Measurements from ENCODE around the gene TIMM13. TPM values are rescaled to one million over a fixed set of nuclear protein-coding genes. Genes with fewer than 3 reads are reported as not detected.

TIMM13 gene
- total RNA-seq, 1 experiment from 2014 or later: 129 TPM

DNA sequence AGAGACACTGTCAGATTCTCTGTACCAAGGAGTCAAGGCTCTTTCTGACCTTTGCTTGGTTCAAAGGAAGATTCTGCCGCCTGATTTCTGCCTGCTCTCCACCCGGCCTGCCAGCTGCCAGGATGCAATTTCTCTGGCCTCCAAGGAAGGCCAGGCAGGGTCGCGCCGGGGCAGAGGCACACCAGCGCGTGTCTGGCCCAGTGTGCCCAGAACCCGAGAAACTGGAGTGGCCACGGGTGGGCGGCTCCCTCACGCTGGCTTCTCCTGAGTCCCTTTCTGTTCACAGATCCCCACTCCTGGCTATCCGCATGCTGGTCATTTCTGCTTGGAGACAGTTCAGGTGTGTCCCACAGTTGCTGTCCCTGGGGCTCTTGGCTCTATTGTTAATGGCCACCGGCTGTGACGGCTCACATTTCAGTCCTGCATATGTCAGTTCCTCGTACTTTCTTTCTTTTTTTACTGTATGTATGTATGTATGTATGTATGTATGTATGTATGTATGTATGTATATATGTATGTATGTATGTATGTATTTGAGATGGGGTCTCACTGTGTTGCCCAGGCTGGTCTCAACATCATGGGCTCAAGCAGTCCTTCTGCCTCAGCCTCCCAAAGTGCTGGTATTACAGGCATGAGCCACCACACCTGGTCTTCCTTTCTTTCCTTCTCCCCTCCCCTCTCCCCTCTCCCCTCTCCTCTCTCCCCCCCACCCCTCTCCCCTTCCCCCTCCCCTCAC, 50.4 kb downstream of the TIMM13 start:
- TF ChIP-seq EZH2phosphoT487 (IDR thresholded peaks at IDR 0.05; ENCODE audit: borderline replicate concordance, low read length): no peak
- TF ChIP-seq EZH2 (IDR thresholded peaks at IDR 0.05; ENCODE audit: low read length, unreplicated experiment): no peak
- TF ChIP-seq, protein P1, sequence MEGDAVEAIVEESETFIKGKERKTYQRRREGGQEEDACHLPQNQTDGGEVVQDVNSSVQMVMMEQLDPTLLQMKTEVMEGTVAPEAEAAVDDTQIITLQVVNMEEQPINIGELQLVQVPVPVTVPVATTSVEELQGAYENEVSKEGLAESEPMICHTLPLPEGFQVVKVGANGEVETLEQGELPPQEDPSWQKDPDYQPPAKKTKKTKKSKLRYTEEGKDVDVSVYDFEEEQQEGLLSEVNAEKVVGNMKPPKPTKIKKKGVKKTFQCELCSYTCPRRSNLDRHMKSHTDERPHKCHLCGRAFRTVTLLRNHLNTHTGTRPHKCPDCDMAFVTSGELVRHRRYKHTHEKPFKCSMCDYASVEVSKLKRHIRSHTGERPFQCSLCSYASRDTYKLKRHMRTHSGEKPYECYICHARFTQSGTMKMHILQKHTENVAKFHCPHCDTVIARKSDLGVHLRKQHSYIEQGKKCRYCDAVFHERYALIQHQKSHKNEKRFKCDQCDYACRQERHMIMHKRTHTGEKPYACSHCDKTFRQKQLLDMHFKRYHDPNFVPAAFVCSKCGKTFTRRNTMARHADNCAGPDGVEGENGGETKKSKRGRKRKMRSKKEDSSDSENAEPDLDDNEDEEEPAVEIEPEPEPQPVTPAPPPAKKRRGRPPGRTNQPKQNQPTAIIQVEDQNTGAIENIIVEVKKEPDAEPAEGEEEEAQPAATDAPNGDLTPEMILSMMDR (conservative IDR thresholded peaks at IDR 0.05; ENCODE audit: low read depth, low read length): no peak
- Histone ChIP-seq H3K9ac (ENCODE audit: low read length) (no peak overlapping the region), H3K9me3 (ENCODE audit: low read length) (no peaks in the 10 kb centered on the region), H3K4me2 (ENCODE audit: low read length) (no peak overlapping the region), H3K4me3 (ENCODE audit: low read length) (no peak overlapping the region), H4K20me1 (ENCODE audit: low read length) (no peaks in the 10 kb centered on the region), H3K4me1 (ENCODE audit: insufficient read depth, low read length) (no peaks in the 10 kb centered on the region), H3K79me2 (ENCODE audit: low read length) (no peaks in the 10 kb centered on the region), H3K27ac (ENCODE audit: low read length) (no peak overlapping the region), H3K27me3 (ENCODE audit: low read length) (no peaks in the 10 kb centered on the region), H3F3A (ENCODE audit: low read length, unreplicated experiment) (no peaks in the 10 kb centered on the region), H2AFZ (ENCODE audit: low read length) (no peak overlapping the region), H3K9me2 (replicated peaks; ENCODE audit: low read length) (no peaks in the 10 kb centered on the region), H3K36me3 (ENCODE audit: low read depth, low read length) (no peaks in the 10 kb centered on the region)
- CTCF ChIA-PET: no interaction called here
- DNase-seq (no peak), ATAC-seq (no peak)
- no TSS peak for BruUV-seq (replicated peaks)
- intact Hi-C loops (cut with micrococcal nuclease): no loop called here
- POLR2A ChIA-PET (ENCODE audit: unreplicated experiment): no interaction called here

Small RNA genes lying within 50 kb of the gene (microRNA-seq; reads per million reads assigned to microRNA genes)
- not detected for gene MIR7108 (ENCODE audit: unreplicated experiment)

Other genes starting within 250 kb of the TIMM13 start
- gene PLEKHJ1, start 191.3 kb downstream of the TIMM13 start, total RNA-seq (2014; rRNA removed): 94.8 and 108 TPM in 2 replicates
- 33.8 and 55.5 TPM in 2 replicates for gene SF3A2, start 190.8 kb downstream of the TIMM13 start, total RNA-seq (2014; rRNA removed)
- gene AMH, start 178.3 kb downstream of the TIMM13 start, total RNA-seq (2014; rRNA removed): 6.0 and 7.7 TPM in 2 replicates
- not detected in 2 replicates for gene JSRP1, start 171.2 kb downstream of the TIMM13 start, total RNA-seq (2014; rRNA removed)
- not detected in 2 replicates for gene PEAK3, start 145.4 kb downstream of the TIMM13 start, total RNA-seq (2014; rRNA removed)
- gene LINGO3, start 119.4 kb downstream of the TIMM13 start, total RNA-seq (2014; rRNA removed): 0.58 TPM in 1 of 2 replicates, not detected in the other
- 204 and 282 TPM in 2 replicates for gene LSM7, start 99.0 kb downstream of the TIMM13 start, total RNA-seq (2014; rRNA removed)
- gene SPPL2B, start 98.9 kb downstream of the TIMM13 start, total RNA-seq (2014; rRNA removed): 28.6 and 32.2 TPM in 2 replicates
- gene TMPRSS9, start 67.3 kb downstream of the TIMM13 start, total RNA-seq (2014; rRNA removed): 0.17 TPM in 1 of 2 replicates, not detected in the other
- 220 and 327 TPM in 2 replicates for gene LMNB2, start 29.4 kb upstream of the TIMM13 start, total RNA-seq (2014; rRNA removed)
- gene GADD45B, start 48.5 kb upstream of the TIMM13 start, total RNA-seq (2014; rRNA removed): 137 and 154 TPM in 2 replicates

All from PC-3 (cell line).